DND-41 (cell line): ENCODE results near the gene CHST12.

ENCODE experiments used
- ATAC-seq: fragments of 200-7000 bp; cut with Tn5 transposase; 3 replicates; pipeline ENCODE4 v1.9.1; 2021; ENCODE audit warnings: low read depth; ENCODE audit not compliant: insufficient read depth
- DNase-seq: peaks from one replicate; pipeline ENCODE4 v3.0.0-alpha.2; 2020
- H2AFZ ChIP-seq: 2 replicates; pipeline ENCODE4 v1.6.0; 2012; ENCODE audit warnings: low read depth, low read length
- H3K27ac ChIP-seq: 2 replicates; pipeline ENCODE4 v1.5.1; 2012; ENCODE audit warnings: low read length, inconsistent platforms
- H3K27me3 ChIP-seq: fragments of 200-600 bp; sonication (generic); 2 replicates; pipeline ENCODE4 v1.6.0; 2012; ENCODE audit warnings: low read length, mild to moderate bottlenecking, inconsistent platforms; ENCODE audit not compliant: insufficient read depth, poor library complexity
- H3K36me3 ChIP-seq: 2 replicates; pipeline ENCODE4 v1.5.1; 2012; ENCODE audit warnings: low read length, inconsistent platforms; ENCODE audit not compliant: insufficient read depth
- H3K4me1 ChIP-seq: 2 replicates; pipeline ENCODE4 v1.5.1; 2012; ENCODE audit warnings: mild to moderate bottlenecking, low read length; ENCODE audit not compliant: insufficient read depth
- H3K4me2 ChIP-seq: 2 replicates; pipeline ENCODE4 v1.6.0; 2012; ENCODE audit warnings: mild to moderate bottlenecking, moderate library complexity, low read length, inconsistent platforms; ENCODE audit not compliant: insufficient read depth
- H3K4me3 ChIP-seq, 2 experiments: fragments of 200-600 bp in 1 of 2; shearing (Covaris generic) in 1 of 2; 2 replicates each; pipeline ENCODE4 v1.5.1; 2012 to 2016; ENCODE audit warnings: inconsistent platforms in 2 of 2, low read length in 2 of 2, mild to moderate bottlenecking in 2 of 2, low read depth in 1 of 2, moderate library complexity in 1 of 2
- H3K79me2 ChIP-seq: 2 replicates; pipeline ENCODE4 v1.6.0; 2012; ENCODE audit warnings: low read length, inconsistent platforms; ENCODE audit not compliant: insufficient read depth
- H3K9ac ChIP-seq: 2 replicates; pipeline ENCODE4 v1.6.0; 2012; ENCODE audit warnings: low read depth, mild to moderate bottlenecking, inconsistent platforms, low read length, moderate library complexity
- H3K9me3 ChIP-seq: 2 replicates; pipeline ENCODE4 v1.5.1; 2012; ENCODE audit warnings: low read length, moderate library complexity, mild to moderate bottlenecking, inconsistent platforms; ENCODE audit not compliant: insufficient read depth, severe bottlenecking
- H4K20me1 ChIP-seq: 2 replicates; pipeline ENCODE4 v1.6.0; 2012; ENCODE audit warnings: low read length; ENCODE audit not compliant: insufficient read depth
- CTCF ChIP-seq: IDR thresholded peaks from 2 replicates; pipeline ENCODE4 v1.5.1; 2012; ENCODE audit warnings: borderline replicate concordance, low read length, moderate library complexity, mild to moderate bottlenecking; ENCODE audit not compliant: poor library complexity, severe bottlenecking; ENCODE audit errors: extremely low read depth
- EZH2 ChIP-seq: IDR thresholded peaks from 3 replicates; pipeline ENCODE4 v1.6.1; 2012; ENCODE audit warnings: borderline replicate concordance, low read depth, mild to moderate bottlenecking, moderate library complexity, low read length, inconsistent platforms; ENCODE audit not compliant: severe bottlenecking

CHST12 gene

GRCh38 chr7:2357571-2357970, 45.8 kb upstream of the CHST12 start:
- no peak for TF ChIP-seq EZH2
- no peak for TF ChIP-seq CTCF
- peaks cover 43% of the 10 kb centered on the region for H3K4me1 ChIP-seq
- H3K79me2 ChIP-seq, result peaks cover 85% of the 10 kb centered on the region
- peaks cover 70% of the 10 kb centered on the region for H3K36me3 ChIP-seq
- H3K4me2 ChIP-seq, result peak overlapping the region; percentile 81
- DNase-seq (no peak), ATAC-seq (no peak)
- peaks cover 67% of the 10 kb centered on the region for H4K20me1 ChIP-seq
- H3K27me3 ChIP-seq, result no peaks in the 10 kb centered on the region
- H3K9ac ChIP-seq, result no peak overlapping the region; the same call in 1 of the 2 replicates
- no peak overlapping the region for H2AFZ ChIP-seq
- no peak overlapping the region for H3K27ac ChIP-seq
- H3K9me3 ChIP-seq, result no peaks in the 10 kb centered on the region
- H3K4me3 ChIP-seq, result no peak overlapping the region; a peak in 1 of 4 replicates

- DNase-seq, result no peak
- Histone ChIP-seq H3K27me3 (no peaks in the 10 kb centered on the region), H3K36me3 (peaks cover 85% of the 10 kb centered on the region), H3K4me3 (no peak overlapping the region), H3K79me2 (peaks cover 78% of the 10 kb centered on the region), H3K4me1 (peaks cover 31% of the 10 kb centered on the region), H4K20me1 (peaks cover 71% of the 10 kb centered on the region), H3K4me2 (no peak overlapping the region), H3K27ac (no peak overlapping the region), H3K9ac (no peak overlapping the region), H3K9me3 (no peaks in the 10 kb centered on the region), H2AFZ (no peak overlapping the region)
- no peak for ATAC-seq
- TF ChIP-seq EZH2 (no peak), CTCF (no peak)
These were observed 44.4 kb upstream of the CHST12 start for GRCh38 chr7:2358968-2359527.

- Histone ChIP-seq H4K20me1 (peaks cover 77% of the 10 kb centered on the region), H3K27ac (no peak overlapping the region), H3K9ac (no peak overlapping the region), H3K36me3 (peaks cover 90% of the 10 kb centered on the region), H3K4me1 (peaks cover 31% of the 10 kb centered on the region), H3K79me2 (peaks cover 78% of the 10 kb centered on the region), H3K27me3 (no peaks in the 10 kb centered on the region), H3K9me3 (no peaks in the 10 kb centered on the region), H2AFZ (no peak overlapping the region), H3K4me2 (no peak overlapping the region), H3K4me3 (no peak overlapping the region)
- DNase-seq (no peak), ATAC-seq (no peak)
- TF ChIP-seq CTCF (no peak), EZH2 (no peak)
These were observed 43.8 kb upstream of the CHST12 start for GRCh38 chr7:2359610-2360009.

- Histone ChIP-seq H3K27ac (no peak overlapping the region), H2AFZ (no peak overlapping the region), H3K9me3 (no peaks in the 10 kb centered on the region), H3K27me3 (no peaks in the 10 kb centered on the region), H3K4me3 (no peak overlapping the region), H3K79me2 (peaks cover 67% of the 10 kb centered on the region), H3K9ac (no peak overlapping the region), H3K4me1 (peaks cover 28% of the 10 kb centered on the region), H3K36me3 (peaks cover 93% of the 10 kb centered on the region), H3K4me2 (no peak overlapping the region), H4K20me1 (peaks cover 74% of the 10 kb centered on the region)
- TF ChIP-seq CTCF (no peak), EZH2 (no peak)
- no peak for ATAC-seq
- no peak for DNase-seq
These were observed 42.6 kb upstream of the CHST12 start for GRCh38 chr7:2360796-2361195.
